Stimulated activated CD4-positive, alpha-beta T cell treated with anti-CD3 and anti-CD28 coated beads, TNF-alpha, amount 100 ng/mL, for 4 hours (primary cell): Measurements from ENCODE around the gene ILF2.
"Not testable (repeated sequence)": the region's sequence is repeated elsewhere in the genome, so short reads cannot be mapped to it uniquely, and the experiment has no call there.

ENCODE experiments used
- DNase-seq, 3 experiments: peaks; one replicate each; pipeline ENCODE4 v3.0.0-alpha.2; 2020; ENCODE audit warnings: low read depth in 3 of 3

ILF2 gene

DNA sequence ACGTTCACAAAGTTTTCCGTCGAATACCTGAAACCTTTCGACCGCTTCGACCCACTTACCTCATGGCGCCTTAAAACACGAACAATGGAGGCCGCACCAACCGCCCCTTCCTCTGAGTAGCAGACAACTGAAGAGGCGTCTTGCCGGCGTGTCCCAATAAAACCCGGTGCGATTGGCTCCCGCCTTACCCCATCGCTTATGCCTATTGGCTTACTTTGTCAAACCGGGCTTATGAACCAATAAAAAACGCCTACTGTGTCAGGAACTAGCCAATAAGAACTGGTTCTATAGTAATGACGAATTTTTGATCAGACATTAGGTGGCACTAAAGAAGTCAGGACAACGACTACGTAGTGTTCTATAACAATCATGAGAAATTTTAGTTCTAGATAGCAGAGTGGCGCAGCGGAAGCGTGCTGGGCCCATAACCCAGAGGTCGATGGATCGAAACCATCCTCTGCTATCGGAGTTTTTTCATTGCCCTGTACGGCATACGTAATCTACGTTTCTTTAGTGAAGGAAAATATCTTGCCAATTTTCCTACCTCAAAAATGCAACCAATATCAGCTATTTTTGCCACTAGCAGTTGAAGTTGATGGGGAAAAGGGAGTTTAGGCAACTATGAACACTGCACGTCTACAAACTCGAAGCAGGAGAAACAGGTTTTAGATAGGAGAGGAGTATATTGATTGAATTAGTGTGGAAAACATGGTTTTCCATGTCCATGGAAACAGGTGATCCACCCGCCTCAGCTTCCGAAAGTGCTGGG, at the start of gene ILF2:
ILF2 (minus strand) TSS at position 135 of the 769 bp plus-strand sequence; CDS start at position 64, 71 bp downstream.
- peak; percentile 91 to 96 (median 94) for DNase-seq

DNA sequence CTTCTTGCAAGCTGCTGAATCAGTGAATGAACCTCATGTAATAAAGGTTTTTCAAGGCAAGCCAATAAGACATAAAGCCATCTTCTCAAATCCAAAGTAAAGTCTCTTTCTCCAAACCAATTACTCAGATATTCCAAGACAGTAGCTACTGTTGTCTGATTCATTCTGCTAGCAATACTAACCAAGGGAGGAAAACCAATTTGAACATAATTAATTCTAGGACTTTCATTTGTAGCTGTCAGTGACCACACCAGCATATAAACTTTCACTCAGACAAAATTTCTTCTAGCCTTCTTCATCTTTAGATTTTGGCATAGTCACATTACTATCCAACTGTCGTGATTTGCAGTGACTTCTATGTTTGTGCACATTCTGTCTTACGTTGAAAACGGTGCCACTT, 46.5 kb upstream of the ILF2 start:
- DNase-seq = no peak

DNA sequence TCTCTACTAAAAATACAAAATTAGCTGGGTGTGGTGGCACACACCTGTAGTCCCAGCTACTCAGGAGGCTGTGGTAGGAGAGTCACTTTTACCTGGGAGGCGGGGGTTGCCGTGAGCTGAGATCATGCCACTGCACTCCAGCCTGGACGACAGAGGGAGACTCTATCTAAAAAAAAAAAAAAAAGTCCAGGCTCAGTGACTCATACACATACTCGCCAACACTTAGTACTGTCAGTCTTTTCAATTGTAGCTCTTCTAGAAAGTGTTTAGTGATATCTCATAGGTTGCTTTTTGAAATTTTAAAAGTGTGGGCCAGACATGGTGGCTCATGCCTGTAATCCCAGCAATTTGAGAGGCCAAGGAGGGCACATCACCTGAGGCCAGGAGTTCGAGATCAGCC, 45.4 kb upstream of the ILF2 start:
- not testable (repeated sequence) for DNase-seq

DNA sequence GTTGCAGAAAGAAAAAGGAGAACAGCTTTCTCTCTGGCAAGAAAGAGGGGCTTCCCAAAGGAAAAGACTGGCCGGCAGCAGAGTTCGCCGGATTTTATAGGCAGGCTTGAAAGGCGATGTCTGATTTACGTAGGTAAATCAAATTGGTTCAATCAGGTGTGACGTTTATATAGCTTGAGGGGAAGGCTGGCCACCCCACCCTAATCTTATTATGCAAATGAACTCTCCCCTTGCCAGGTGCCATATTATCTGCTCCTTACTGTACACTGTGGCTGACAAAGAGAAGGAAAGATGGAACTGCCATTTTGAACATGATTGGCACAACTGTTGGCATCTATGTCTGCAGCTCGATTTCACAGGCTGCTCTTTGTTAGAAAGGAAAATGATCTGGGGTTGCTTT, 40.2 kb upstream of the ILF2 start:
- DNase-seq = no peak

DNA sequence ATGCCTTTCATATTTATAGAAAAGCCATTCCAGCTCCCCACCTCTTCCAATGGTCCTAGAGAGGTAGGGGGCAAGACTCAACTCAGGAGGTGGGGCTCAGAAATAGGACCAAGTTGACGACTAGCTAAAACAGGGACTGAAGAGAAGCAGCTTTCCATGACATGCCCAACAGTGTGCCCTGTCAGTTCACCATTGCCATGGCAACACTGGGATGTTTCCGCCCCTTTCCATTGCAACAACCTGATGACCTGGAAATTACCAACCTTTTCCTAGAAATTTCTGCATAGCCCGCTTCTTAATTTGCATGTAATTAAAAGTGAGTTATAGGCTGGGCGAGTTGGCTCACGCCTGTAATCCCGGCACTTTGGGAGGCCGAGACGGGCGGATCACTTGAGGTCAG, 34.7 kb upstream of the ILF2 start:
- DNase-seq = no peak

DNA sequence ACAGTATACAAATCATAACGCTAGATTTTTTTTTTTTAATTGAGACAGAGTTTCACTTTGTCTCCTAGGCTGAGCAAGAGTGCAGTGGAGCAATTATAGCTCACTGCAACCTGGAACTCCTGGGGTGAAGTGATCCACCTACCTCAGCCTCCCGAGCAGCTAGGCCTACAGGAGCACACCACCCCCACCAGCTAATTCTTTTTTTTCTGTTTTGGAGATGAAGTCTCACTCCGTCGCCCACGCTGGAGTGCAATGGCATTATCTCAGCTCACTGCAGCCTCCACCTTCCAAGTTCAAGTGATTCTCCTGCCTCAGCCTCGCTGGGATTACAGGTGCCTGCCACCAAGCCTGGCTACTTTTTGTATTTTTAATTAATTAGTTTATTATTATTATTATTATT, 29.0 kb upstream of the ILF2 start:
- DNase-seq = no peak

DNA sequence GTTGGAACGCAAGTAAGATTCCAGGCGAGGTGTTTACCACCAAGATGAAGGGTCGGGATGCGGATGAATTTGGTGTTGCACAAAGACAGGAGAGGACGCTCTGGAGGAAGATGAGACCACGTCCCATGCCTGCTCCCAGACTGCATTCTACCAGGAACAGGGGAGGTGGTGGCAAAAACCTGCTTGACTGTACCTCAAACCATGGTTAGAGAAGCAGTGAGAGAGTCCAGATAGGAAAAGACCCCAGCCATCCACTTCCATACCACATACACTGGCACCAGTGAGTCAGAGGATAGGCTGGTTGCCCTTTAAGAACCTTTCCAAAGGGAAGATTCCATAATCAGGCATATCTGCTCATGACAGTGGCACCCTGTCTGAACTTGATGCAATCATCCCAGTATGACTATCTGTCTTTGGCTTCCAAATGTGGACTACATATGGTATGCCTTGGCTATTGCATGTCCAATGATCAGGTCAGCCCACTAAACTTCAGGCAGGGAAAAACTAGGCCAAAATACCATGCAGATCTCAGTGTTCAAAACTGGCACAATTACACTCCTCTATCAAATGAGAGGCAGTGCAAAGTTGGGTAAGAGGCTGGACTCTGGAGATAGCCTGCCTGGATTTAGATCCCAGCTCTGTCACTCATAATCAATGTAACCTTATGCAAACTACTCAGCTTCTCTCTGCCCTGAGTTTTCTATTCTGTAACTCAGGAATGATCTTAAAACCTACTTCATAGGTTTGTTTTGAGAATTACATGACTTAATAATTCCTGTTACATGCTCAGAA, 28.3 kb upstream of the ILF2 start:
- no peak for DNase-seq

DNA sequence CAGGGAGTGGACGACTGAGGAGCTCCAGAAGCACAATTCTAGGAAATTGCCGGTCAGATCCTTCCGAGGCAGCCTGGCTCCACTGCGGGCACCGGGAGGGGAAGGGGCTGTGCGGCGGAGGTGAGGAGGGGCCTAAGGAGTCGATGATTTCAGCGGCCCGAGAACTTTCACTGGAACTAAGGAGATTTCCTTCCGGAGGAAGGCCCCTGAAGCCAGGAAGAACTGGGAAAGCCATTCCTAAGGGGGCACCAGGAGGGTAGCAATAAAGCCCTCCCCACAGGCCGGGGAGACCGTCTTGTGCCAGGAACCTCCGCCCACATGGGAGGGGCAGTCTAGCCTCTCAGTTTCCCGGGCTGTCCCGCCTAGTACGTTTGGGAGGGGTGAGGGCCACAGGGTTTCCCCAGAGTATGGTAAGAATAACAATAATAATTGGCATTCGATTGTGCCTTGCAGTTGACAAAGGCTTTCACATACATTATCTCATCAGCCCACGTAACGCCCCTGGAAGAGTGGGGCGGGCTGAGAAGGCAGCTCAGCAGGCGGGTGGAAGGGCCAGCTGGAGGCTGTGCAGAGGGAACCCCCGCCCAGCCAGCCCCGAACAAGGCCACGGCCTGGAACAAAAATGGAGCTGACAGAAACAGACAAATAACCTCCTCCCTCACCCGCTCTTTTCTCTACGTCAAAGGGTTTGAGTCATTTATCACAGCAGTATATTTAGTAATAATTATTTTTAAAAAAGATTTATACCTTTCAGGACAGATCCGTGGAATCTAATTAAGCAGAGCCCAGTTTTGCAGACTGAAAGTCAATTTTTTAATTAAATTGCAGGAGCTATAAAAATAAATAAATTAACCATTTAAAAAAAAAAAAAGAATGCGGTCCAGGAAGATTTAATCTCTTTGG, 27.5 kb upstream of the ILF2 start:
- DNase-seq = no peak

DNA sequence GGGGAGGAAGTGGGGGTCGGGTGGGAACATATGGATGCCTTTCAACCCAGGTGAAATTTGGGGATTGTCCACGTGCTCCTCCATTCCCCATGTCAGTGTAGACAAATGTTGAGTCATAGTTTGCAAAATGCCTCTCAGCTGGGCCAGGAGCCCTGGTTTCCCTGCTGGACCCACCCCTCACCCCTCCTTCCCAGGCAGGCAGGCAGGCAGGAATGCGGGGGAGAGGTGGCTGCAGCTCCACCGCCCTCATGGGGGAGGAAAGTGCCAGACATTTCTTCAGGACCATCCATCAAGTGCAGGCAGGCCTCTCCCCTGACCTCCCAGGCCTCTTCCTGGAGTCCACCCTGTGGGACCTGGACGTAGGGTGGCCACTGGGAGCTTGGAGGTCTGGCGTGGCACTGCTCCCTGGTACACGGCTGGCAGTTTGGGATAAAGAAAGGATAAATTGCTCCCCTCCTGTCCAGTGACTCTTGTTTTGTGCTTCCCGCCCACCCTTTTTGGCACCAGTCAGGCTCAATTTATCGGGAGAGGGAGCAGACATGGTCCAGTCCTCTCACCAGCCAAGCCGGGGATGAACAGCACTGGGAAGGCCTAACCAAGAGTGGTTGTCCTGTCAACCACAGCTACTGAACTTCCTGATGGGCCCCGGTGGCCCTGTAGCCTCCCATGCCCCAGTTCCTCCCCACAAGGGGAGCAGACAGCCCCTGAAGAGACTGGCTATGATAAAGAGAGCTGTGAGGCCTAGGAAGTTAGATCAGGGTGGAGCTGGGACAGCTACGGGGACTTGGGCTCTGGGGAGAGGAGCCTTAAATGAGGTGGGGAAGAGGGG, 26.6 kb upstream of the ILF2 start:
- no peak for DNase-seq

DNA sequence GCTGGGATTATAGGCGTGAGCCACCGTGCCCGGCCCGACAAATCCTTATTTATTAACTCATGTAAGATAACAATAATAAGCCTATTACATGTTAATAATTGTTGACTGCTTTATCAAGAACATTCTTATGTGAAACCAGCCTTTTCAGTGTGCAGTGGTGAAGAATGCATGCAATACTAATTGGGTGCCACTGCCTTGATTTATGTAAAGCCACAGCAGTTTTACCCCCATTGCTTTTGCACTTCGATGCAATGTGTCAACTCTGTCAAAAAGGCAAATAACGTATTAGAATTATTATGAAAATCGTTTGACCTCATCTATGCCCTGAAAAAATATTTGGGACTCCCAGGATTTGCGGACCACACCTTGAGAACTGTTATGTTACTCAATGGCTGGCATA, 25.9 kb upstream of the ILF2 start:
- DNase-seq = no peak

DNA sequence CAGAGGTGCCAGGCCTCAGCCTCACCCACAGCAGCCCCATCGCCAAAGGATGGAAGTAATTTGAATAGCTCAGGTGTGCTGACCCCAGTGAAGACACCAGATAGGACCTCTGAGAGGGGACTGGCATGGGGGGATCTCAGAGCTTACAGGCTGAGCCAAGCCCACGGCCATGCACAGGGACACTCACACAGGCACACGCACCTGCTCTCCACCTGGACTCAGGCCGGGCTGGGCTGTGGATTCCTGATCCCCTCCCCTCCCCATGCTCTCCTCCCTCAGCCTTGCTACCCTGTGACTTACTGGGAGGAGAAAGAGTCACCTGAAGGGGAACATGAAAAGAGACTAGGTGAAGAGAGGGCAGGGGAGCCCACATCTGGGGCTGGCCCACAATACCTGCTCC, 22.7 kb upstream of the ILF2 start:
- DNase-seq = no peak

DNA sequence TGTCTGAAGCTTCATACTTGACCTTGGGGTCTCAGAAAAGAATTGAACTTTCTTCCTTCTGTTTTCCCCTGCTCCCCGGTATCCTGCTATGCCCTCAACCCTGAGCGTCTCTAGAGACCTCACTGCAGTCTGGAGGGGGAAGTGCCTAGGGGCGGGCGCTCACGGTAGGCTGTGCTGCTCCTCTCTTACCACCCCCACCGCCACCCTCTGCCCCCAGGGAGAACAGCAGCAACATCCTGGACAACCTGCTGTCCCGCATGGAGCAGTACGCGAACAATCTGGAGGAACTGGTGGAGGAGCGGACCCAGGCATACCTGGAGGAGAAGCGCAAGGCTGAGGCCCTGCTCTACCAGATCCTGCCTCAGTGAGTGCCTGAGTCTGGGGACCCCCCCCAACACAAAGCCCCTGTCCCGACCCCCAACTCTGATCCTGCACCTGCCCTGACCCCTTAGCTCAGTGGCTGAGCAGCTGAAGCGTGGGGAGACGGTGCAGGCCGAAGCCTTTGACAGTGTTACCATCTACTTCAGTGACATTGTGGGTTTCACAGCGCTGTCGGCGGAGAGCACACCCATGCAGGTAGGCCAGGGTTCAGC, 18.0 kb upstream of the ILF2 start:
- no peak for DNase-seq

DNA sequence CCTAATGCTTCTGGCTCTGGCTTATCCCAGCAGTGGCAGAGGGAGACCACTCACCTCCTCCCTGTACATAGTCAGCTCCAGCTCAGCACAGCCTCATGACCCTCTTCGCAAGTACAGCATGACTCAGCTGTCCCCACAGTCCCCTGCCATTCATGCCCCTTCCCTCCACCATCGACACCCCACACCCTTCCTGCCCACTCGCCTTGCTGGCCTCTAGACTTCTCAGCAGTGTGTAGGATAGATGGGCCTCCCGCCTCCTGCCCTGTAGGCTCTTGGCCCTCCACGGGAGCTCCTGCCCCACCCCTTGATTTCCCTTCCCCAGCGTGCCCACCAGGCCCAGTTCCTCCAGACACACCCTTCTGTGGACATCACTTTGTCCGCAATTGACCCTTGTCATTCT, 17.5 kb upstream of the ILF2 start:
- DNase-seq = no peak

DNA sequence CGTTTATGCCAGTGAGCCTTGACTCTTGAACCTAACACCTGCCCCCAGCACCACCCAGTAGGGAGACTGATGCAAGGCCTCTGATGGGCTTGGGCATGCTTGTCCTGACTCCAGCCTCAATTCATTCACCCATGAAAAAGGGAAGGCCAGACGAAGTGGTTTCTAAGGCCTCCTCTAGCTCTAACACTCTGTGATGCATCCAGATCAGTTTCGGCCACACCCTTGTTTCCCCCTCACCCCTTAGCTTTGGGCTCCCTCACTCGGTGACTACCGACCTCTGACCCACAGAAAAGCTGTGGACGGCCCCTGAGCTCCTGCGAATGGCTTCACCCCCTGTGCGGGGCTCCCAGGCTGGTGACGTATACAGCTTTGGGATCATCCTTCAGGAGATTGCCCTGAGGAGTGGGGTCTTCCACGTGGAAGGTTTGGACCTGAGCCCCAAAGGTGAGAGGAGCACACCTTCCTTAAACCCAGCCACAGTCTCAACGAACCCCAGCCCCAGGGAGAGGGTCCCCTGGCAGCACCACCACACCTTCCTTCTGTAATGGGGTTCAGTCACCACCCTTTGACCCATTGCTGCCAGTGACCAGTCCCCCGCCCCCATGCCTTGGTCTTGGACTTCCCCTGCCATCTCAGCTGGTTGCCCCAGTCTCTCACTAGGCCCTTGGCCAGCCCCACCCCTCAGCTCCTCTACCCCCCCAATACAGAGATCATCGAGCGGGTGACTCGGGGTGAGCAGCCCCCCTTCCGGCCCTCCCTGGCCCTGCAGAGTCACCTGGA, 16.7 kb upstream of the ILF2 start:
- no peak for DNase-seq

DNA sequence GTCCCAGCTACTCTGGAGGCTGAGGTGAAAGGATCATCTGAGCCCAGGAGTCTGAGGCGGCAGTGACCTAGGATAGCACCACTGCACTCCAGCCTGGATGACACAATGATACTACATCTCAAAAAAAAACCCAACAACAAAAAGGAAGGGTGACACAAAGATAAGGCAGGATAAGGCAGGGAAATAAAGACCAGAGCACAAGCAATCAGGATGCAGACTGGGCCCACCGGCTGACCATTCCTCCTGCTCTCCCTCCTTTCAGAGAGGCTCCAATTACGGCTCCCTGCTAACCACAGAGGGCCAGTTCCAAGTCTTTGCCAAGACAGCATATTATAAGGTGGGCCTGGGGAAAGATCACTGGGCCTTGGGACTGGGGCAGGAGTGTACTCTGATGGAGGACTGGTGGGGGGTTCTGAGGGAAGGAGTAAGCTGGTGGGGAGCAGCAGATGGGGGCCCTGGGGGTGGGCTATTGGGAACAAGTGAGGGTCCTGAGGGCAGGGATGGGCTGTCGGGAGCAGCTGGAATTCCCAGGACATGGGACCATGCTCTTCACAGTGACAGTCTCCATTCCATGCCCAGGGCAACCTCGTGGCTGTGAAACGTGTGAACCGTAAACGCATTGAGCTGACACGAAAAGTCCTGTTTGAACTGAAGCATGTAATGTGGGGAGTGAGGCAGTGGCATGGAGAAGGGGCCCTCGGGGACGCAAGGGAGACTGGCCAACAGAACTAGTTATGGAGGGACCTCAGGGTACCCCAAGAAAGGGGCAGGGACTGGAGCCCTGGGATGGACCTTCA, 14.9 kb upstream of the ILF2 start:
- no peak for DNase-seq

DNA sequence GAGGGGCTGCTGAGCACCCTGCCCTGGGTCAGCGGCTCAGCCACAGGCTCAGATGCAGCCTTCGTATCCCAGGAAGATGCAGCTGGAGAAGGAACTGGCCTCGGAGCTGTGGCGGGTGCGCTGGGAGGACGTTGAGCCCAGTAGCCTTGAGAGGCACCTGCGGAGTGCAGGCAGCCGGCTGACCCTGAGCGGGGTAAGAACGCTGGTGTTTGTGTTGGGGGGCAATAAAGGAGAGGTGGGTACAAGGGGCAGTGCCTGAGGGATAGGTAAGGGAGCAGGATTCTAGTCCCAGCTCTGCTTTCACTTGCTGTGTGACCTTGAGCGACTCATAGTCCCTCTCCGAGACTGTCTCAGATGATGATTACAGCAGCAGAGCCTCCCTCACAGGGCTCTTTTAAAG, 14.1 kb upstream of the ILF2 start:
- DNase-seq = no peak

DNA sequence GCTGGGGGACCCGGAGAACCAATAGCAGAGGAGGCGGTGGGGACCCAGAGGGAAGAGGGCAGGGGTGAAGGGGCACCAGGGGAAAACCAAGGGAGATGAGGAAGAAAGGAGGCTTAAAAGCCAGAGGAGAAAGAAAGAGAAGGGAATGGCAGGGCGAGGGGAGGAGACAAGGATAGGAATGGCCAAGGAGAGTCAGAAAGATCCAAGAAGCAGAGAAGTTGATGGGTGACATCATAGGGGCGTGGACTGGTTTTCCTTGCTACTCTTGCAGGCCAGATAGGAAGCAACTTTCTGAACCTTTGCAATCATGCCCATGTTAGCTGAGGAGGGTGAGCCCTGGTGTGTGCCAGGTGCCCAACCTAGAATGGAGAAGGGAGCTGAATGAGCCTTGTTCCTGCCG, 13.1 kb upstream of the ILF2 start:
- no peak for DNase-seq

DNA sequence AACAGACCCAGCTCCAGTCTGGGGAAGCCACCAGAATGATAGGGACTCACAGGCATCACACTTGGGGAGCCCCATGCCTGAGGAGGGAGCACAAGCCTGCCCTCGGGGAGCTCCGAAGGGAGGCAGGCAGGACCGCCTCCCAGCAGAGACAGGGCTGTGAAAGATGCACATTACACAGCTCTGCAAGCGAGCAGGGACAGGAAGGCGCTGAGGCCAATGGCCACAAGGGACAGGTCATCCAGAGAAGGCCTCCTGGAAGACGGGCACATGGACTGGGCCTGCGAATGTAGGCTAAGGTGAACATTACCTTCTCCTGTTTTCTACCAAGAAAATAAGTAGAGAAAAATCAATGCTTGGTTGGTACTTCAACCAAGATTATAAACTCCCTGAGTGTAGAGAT, 11.9 kb upstream of the ILF2 start:
- DNase-seq = no peak

DNA sequence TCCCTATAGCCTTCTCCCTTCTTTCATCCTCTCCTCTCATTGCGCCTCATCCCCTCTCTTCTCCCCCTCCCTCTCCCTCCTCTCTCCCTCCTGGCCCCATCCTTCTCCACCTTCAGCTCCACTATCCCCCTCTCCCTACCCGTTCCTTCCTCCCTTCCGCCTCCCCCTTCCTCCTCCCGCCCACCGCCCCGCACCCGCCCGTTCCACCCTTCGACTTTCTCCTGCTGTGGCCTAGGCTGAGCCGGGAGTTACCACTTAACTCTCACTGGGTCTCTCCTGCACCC, 9.3 kb upstream of the ILF2 start:
- DNase-seq = no peak
